HepG2 (cell line): ENCODE data around the gene JMJD8. TPM values are rescaled to one million over a fixed set of nuclear protein-coding genes. Genes with fewer than 3 reads are reported as not detected.

Experiments used
- ATAC-seq: fragments of 200-7000 bp; cut with Tn5 transposase; 3 replicates; pipeline ENCODE4 v1.9.1; 2020; ENCODE audit warnings: mild to moderate bottlenecking, moderate library complexity
- BruUV-seq: library from RNA; stranded (reverse); fragments of 400-500 nt; replicated peaks from 2 replicates; lab custom pipeline; 2021; lab: Mats Ljungman, UMichigan
- CTCF ChIA-PET: fragments of 300-600 bp; formaldehyde crosslinking; extraction: SDS; loops from one replicate; lab custom pipeline; 2021; ENCODE audit warnings: low total read pairs, inconsistent platforms, low intra/inter-chr PET ratio; lab: Yijun Ruan, JAX
- POLR2A ChIA-PET: fragments of 350-600 bp; sonication (Branson Sonifier 250); formaldehyde crosslinking; loops from one replicate; lab custom pipeline; 2020; ENCODE audit warnings: antibody characterized with exemption, inconsistent platforms; lab: Yijun Ruan, JAX
- DNase-seq: peaks from one replicate; pipeline ENCODE4 v3.0.0-alpha.2; 2015; ENCODE audit warnings: low spot score
- FAIRE-seq: peaks from 3 replicates; lab custom pipeline; 2011; peaks lifted over from hg19 to GRCh38; lab: Jason Lieb, UNC
- H2AFZ ChIP-seq: one replicate; pipeline ENCODE4 v1.6.1; 2011; ENCODE audit warnings: low read length, inconsistent platforms
- H3K27ac ChIP-seq: fragments of 300-600 bp; 3 replicates; pipeline ENCODE4 v1.8.0; 2011; ENCODE audit warnings: mixed run types, mild to moderate bottlenecking, mixed read lengths, low read length, inconsistent platforms; ENCODE audit not compliant: insufficient read depth; ENCODE audit errors: extremely low read length
- H3K27me3 ChIP-seq, 2 experiments: fragments of 200-600 bp in 1 of 2; 2 replicates in 1 of 2; 3 replicates in 1 of 2; pipeline versions ENCODE4 v1.6.0 to v1.8.0; 2011; ENCODE audit warnings: low read length in 2 of 2, mild to moderate bottlenecking in 2 of 2, moderate library complexity in 2 of 2, inconsistent platforms in 1 of 2; ENCODE audit not compliant: insufficient read depth in 2 of 2, control insufficient read depth in 1 of 2
- H3K36me3 ChIP-seq, 2 experiments: fragments of 200-600 bp in 1 of 2; replicated peaks in 1 of 2; 2 replicates in 1 of 2; 3 replicates in 1 of 2; pipeline versions ENCODE4 v1.5.1 to v1.8.0; 2011; ENCODE audit warnings: low read length in 2 of 2, inconsistent platforms in 1 of 2; ENCODE audit not compliant: insufficient read depth in 2 of 2, control insufficient read depth in 1 of 2
- H3K4me1 ChIP-seq: 2 replicates; pipeline ENCODE4 v1.5.1; 2012; ENCODE audit warnings: low read length, inconsistent platforms; ENCODE audit not compliant: insufficient read depth
- H3K4me2 ChIP-seq: 2 replicates; pipeline ENCODE4 v1.6.0; 2011; ENCODE audit warnings: low read depth, low read length, inconsistent platforms
- H3K4me3 ChIP-seq, 3 experiments: fragments of 200-600 bp in 1 of 3; sonication (generic), shearing (Covaris generic) in 1 of 3; replicated peaks in 1 of 3; 2 replicates each; pipeline ENCODE4 v1.5.1; 2011 to 2016; ENCODE audit warnings: low read length in 3 of 3, inconsistent platforms in 2 of 3, low read depth in 2 of 3, mild to moderate bottlenecking in 2 of 3, control low read depth in 1 of 3, mixed read lengths in 1 of 3; ENCODE audit not compliant: insufficient read depth in 1 of 3
- H3K79me2 ChIP-seq: one replicate; pipeline ENCODE4 v1.6.1; 2011; ENCODE audit warnings: low read length, inconsistent platforms; ENCODE audit not compliant: insufficient read depth
- H3K9ac ChIP-seq: 2 replicates; pipeline ENCODE4 v1.6.0; 2011; ENCODE audit warnings: mild to moderate bottlenecking, low read depth, low read length, inconsistent platforms; ENCODE audit not compliant: insufficient read depth
- H3K9me3 ChIP-seq: 2 replicates; pipeline ENCODE4 v1.5.1; 2012; ENCODE audit warnings: mild to moderate bottlenecking, low read length
- H4K20me1 ChIP-seq: 2 replicates; pipeline ENCODE4 v1.6.0; 2011; ENCODE audit warnings: inconsistent platforms, mild to moderate bottlenecking, low read length, moderate library complexity; ENCODE audit not compliant: insufficient read depth
- AGO1 ChIP-seq: fragments of 200-400 bp; formaldehyde crosslinking; IDR thresholded peaks from 2 replicates; pipeline ENCODE4 v1.6.1; 2017; ENCODE audit warnings: mild to moderate bottlenecking, low read depth, low read length, moderate library complexity; ENCODE audit not compliant: poor library complexity, severe bottlenecking
- GATAD1 ChIP-seq: IDR thresholded peaks from 2 replicates; pipeline ENCODE4 v1.6.1; 2016; ENCODE audit warnings: missing genetic modification reagents, missing compliant biosample characterization
- HHEX ChIP-seq: IDR thresholded peaks from 2 replicates; pipeline ENCODE4 v1.6.1; 2016; ENCODE audit warnings: control low read depth
- MZF1 ChIP-seq: sonication (generic); formaldehyde crosslinking; IDR thresholded peaks from 2 replicates; pipeline ENCODE4 v1.8.1; 2023; ENCODE audit warnings: mild to moderate bottlenecking, missing genetic modification reagents, borderline replicate concordance
- REL ChIP-seq: sonication (generic); formaldehyde crosslinking; conservative IDR thresholded peaks from 2 replicates; pipeline ENCODE4 v1.8.0; 2022; ENCODE audit warnings: mild to moderate bottlenecking, missing genetic modification reagents, moderate library complexity
- ZFX ChIP-seq: sonication (generic); formaldehyde crosslinking; IDR thresholded peaks from 2 replicates; pipeline ENCODE4 v1.4.0; 2020; ENCODE audit warnings: mild to moderate bottlenecking, low read depth, missing genetic modification reagents, moderate library complexity
- ZNF225 ChIP-seq: sonication (generic); formaldehyde crosslinking; IDR thresholded peaks from 2 replicates; pipeline ENCODE4 v1.4.0; 2020; ENCODE audit warnings: mild to moderate bottlenecking, missing genetic modification reagents
- ZNF24 ChIP-seq: fragments of 450-650 bp; IDR thresholded peaks from 2 replicates; pipeline ENCODE4 v1.6.1; 2017; ENCODE audit warnings: antibody characterized with exemption, mild to moderate bottlenecking
- ZNF670 ChIP-seq: sonication (generic); formaldehyde crosslinking; IDR thresholded peaks from 2 replicates; pipeline ENCODE4 v1.8.0; 2022; ENCODE audit warnings: mild to moderate bottlenecking, missing genetic modification reagents, borderline replicate concordance
- WGBS: methylation state at CpG from one replicate; pipeline ENCODE4 v1.1.6; 2017; ENCODE audit warnings: low lambda C conversion rate; 5-methylcytosine and 5-hydroxymethylcytosine counted together
- in situ Hi-C: cut with HindIII; loops from 2 replicates; pipeline ENCODE4 v1.10.0; 2017; ENCODE audit warnings: low pct_unique_long_range_greater_than_20kb; ENCODE audit not compliant: extremely low pct_ligation_motif_present
- intact Hi-C: fragments of 100-400 bp; cut with micrococcal nuclease; formaldehyde crosslinking; loops from one replicate; pipeline ENCODE4 v1.10.0; 2022; ENCODE audit not compliant: unreplicated experiment
- polyA plus RNA-seq, 8 experiments: library from polyadenylated mRNA; depleted of rRNA in 3 of 8; stranded (reverse) in 7 of 8; unstranded in 1 of 8; fragments of >200 nt; fragmentation: Illumina TruSeq in 4 of 8; extraction: Trizol in 4 of 8; gene quantifications; 2 replicates each; pipeline versions ENCODE4 v1.2.1 to v1.2.3, GENCODE V29; 2011 to 2016; ENCODE audit warnings: low read depth in 4 of 8, missing spikeins in 1 of 8, mixed read lengths in 1 of 8; ENCODE audit not compliant: insufficient read depth in 1 of 8
- total RNA-seq, 5 experiments: library from RNA; depleted of rRNA; stranded (reverse); fragments of >200 nt; fragmentation: Illumina TruSeq; extraction: Trizol; gene quantifications; 2 replicates each; pipeline ENCODE4 v1.2.3, GENCODE V29; 2016; ENCODE audit warnings: low read depth in 1 of 5
- TF ChIP-seq, protein P1 (sequence below): sonication (generic); formaldehyde crosslinking; IDR thresholded peaks from 2 replicates; pipeline ENCODE4 v1.8.1; 2022; ENCODE audit warnings: mild to moderate bottlenecking, missing genetic modification reagents

The JMJD8 gene
- total and polyA plus RNA-seq, 2 of the 13 experiments (the other 11 are each of a cell fraction or from before 2014, with no cell fraction given), result 2.6 to 11.8 TPM

DNA sequence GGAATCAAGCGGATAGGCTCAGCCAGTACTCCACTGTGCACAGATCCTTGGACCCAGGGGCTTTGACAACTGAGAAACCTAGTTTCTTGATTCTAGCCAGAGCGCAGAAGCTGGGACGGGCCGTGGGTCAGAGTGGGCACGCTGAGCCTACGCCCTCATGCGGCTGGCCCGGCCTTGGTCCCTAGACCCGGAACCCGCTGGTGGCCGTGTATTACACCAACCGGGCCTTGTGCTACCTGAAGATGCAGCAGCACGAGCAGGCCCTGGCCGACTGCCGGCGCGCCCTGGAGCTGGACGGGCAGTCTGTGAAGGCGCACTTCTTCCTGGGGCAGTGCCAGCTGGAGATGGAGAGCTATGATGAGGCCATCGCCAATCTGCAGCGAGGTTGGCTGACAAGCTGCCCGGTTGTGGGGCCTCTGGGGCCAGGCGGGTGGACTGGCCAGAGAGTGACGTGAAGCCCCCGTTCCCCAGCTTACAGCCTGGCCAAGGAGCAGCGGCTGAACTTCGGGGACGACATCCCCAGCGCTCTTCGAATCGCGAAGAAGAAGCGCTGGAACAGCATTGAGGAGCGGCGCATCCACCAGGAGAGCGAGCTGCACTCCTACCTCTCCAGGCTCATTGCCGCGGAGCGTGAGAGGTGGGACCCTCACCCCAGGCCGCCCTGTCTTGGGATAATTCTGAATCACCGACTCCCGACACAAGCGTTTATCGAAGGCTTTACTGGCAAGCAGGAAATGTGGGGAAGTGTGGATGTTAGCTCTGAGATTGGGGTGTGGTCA lies 3.0 kb downstream of the JMJD8 start (continued):
- TF ChIP-seq GATAD1 (CRISPR knock-in tag), result peak; percentile 45; the same call in 1 of the 2 replicates
- TF ChIP-seq ZNF225 (CRISPR knock-in tag), result peak; percentile 30; the same call in 1 of the 2 replicates

DNA sequence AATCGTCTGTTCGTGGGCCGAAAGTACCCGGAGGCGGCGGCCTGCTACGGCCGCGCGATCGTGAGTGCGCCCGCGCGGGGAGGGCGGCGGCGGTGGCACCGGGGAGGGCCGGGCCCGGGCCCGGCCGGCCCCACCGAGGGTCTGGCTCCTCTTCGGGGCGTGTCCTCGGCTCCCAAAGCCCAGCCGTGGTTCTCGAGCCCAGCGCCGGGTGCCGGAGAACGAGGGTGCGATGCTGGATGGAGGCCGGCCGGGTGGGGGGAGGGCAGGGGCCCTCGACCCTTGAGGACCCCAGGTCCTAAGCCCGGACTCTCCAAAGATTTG lies 3.5 kb downstream of the JMJD8 start:
- Histone ChIP-seq H3K9me3 (no peaks in the 10 kb centered on the region), H3K79me2 (peaks cover 16% of the 10 kb centered on the region), H3K27ac (peak overlapping the region; percentile 76), H3K9ac (peak overlapping the region; percentile 82), H3K4me3 (peak overlapping the region; percentile 72 to 88 (median 85)), H3K27me3 (no peaks in the 10 kb centered on the region; a peak in 1 of 5 replicates), H4K20me1 (0 out of 2 replicates have a peak, but pooled peaks cover 3% of the 10 kb centered on the region), H3K4me1 (peaks cover 35% of the 10 kb centered on the region), H2AFZ (no peak overlapping the region), H3K36me3 (peaks cover 8 to 17% of the 10 kb centered on the region in 2 experiments; a peak in 4 of 5 replicates), H3K4me2 (peak overlapping the region; percentile 80)
- POLR2A ChIA-PET, result interaction anchor here (0.8 to 4.4 kb wide), 9 partner anchors 9 to 44 kb away, joined by 3 to 34 read pairs (median 6); partner anchors contain the start of genes ANTKMT, METRN, METTL26 and RHOT2
- no peak for DNase-seq
- in situ Hi-C loops (no loop called here), intact Hi-C loops (no loop called here)
- TF ChIP-seq, protein P1, sequence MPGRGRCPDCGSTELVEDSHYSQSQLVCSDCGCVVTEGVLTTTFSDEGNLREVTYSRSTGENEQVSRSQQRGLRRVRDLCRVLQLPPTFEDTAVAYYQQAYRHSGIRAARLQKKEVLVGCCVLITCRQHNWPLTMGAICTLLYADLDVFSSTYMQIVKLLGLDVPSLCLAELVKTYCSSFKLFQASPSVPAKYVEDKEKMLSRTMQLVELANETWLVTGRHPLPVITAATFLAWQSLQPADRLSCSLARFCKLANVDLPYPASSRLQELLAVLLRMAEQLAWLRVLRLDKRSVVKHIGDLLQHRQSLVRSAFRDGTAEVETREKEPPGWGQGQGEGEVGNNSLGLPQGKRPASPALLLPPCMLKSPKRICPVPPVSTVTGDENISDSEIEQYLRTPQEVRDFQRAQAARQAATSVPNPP, result 0 out of 2 replicates have a peak, but pooled peaks have one; percentile 12
- TF ChIP-seq ZFX (CRISPR knock-in tag) (0 out of 2 replicates have a peak, but pooled peaks have one; percentile 4), REL (CRISPR knock-in tag) (0 out of 2 replicates have a peak, but pooled peaks have one; percentile 31), ZNF670 (CRISPR knock-in tag) (0 out of 2 replicates have a peak, but pooled peaks have one; percentile 16), MZF1 (CRISPR knock-in tag) (no peak), HHEX (CRISPR knock-in tag) (no peak), ZNF24 (no peak), AGO1 (peak; percentile 45)
- CTCF ChIA-PET, result interaction anchor here (0.8 kb wide), 1 partner anchor 13 kb away, joined by 3 read pairs; the partner anchor contains the start of gene RHOT2
- FAIRE-seq, result no peak
- WGBS, result no CpG with 5 or more reads among the region's 38 CpGs
- BruUV-seq, result no TSS peak
- no peak for ATAC-seq
